SK-N-MC (cell line): ENCODE results near the gene UNC93B1.
"Not testable (repeated sequence)": the region's sequence is repeated elsewhere in the genome, so short reads cannot be mapped to it uniquely, and the experiment has no call there.

Experiments
- DNase-seq: peaks from one replicate; pipeline ENCODE4 v3.0.0-alpha.2; 2011; ENCODE audit warnings: low read depth, low spot score
- H3K27ac ChIP-seq: fragments of 200-600 bp; sonication (generic); 2 replicates; pipeline ENCODE4 v1.5.1; 2016; ENCODE audit warnings: mixed run types
- H3K36me3 ChIP-seq: fragments of 200-600 bp; sonication (generic); 2 replicates; pipeline ENCODE4 v1.6.1; 2017; ENCODE audit warnings: antibody characterized with exemption, low read length, mixed read lengths; ENCODE audit not compliant: insufficient read depth
- H3K4me3 ChIP-seq: fragments of 200-600 bp; sonication (generic); 2 replicates; pipeline ENCODE4 v1.5.1; 2016
- H3K9ac ChIP-seq: fragments of 200-600 bp; sonication (generic); 2 replicates; pipeline ENCODE4 v1.8.0; 2017; ENCODE audit warnings: mixed run types, mixed read lengths; ENCODE audit not compliant: insufficient read length
- H3K9me3 ChIP-seq: fragments of 200-600 bp; sonication (generic); 2 replicates; pipeline ENCODE4 v1.6.1; 2017; ENCODE audit warnings: low read depth, mild to moderate bottlenecking, antibody characterized with exemption, low read length, moderate library complexity, mixed read lengths
- EZH2 ChIP-seq: fragments of 200-600 bp; sonication (generic); IDR thresholded peaks from one replicate; pipeline ENCODE4 v1.6.1; 2017; ENCODE audit warnings: antibody characterized with exemption
- FOXP2 ChIP-seq: optimal IDR thresholded peaks from 2 replicates; pipeline ENCODE3; 2011; ENCODE audit warnings: mild to moderate bottlenecking, moderate library complexity; ENCODE audit not compliant: insufficient read depth; ENCODE audit errors: extremely low read length, control extremely low read depth
- POLR2AphosphoS5 ChIP-seq: IDR thresholded peaks from 2 replicates; pipeline ENCODE4 v1.6.1; 2012; ENCODE audit warnings: mild to moderate bottlenecking, low read depth, low read length, borderline replicate concordance

Gene UNC93B1

GRCh38 chr11:67991347-67992121, 12.4 kb downstream of the UNC93B1 start:
- not testable (repeated sequence) for H3K9ac ChIP-seq, H3K36me3 ChIP-seq, H3K27ac ChIP-seq, H3K9me3 ChIP-seq, DNase-seq, H3K4me3 ChIP-seq

- DNase-seq, H3K9ac ChIP-seq, H3K36me3 ChIP-seq, H3K27ac ChIP-seq, H3K9me3 ChIP-seq, H3K4me3 ChIP-seq: not testable (repeated sequence)
These were observed 13.2 kb downstream of the UNC93B1 start for GRCh38 chr11:67990546-67991346.

GRCh38 chr11:67985302-67985701, 18.6 kb downstream of the UNC93B1 start:
- not testable (repeated sequence) for H3K9ac ChIP-seq, H3K27ac ChIP-seq, H3K9me3 ChIP-seq, H3K36me3 ChIP-seq, DNase-seq, H3K4me3 ChIP-seq

GRCh38 chr11:67983951-67984350, 19.9 kb downstream of the UNC93B1 start:
- no peak overlapping the region for H3K4me3 ChIP-seq
- no peak for DNase-seq
- H3K9ac ChIP-seq = no peak overlapping the region
- no peaks in the 10 kb centered on the region for H3K36me3 ChIP-seq
- no peaks in the 10 kb centered on the region for H3K9me3 ChIP-seq
- TF ChIP-seq EZH2 (no peak), POLR2AphosphoS5 (no peak), FOXP2 (no peak)
- H3K27ac ChIP-seq = no peak overlapping the region

GRCh38 chr11:67982255-67982857, 21.5 kb downstream of the UNC93B1 start:
- not testable (repeated sequence) for H3K27ac ChIP-seq, H3K4me3 ChIP-seq, H3K9ac ChIP-seq, H3K9me3 ChIP-seq, H3K36me3 ChIP-seq, DNase-seq

- not testable (repeated sequence) for H3K36me3 ChIP-seq, H3K9ac ChIP-seq, H3K4me3 ChIP-seq, H3K27ac ChIP-seq, H3K9me3 ChIP-seq, DNase-seq
These were observed 22.7 kb downstream of the UNC93B1 start for GRCh38 chr11:67981226-67981625.

GRCh38 chr11:67978766-67979418, 25.0 kb downstream of the UNC93B1 start:
- not testable (repeated sequence) for H3K9me3 ChIP-seq, H3K4me3 ChIP-seq, H3K27ac ChIP-seq, DNase-seq, H3K9ac ChIP-seq, H3K36me3 ChIP-seq

- not testable (repeated sequence) for H3K9me3 ChIP-seq, H3K36me3 ChIP-seq, H3K27ac ChIP-seq, H3K9ac ChIP-seq, DNase-seq, H3K4me3 ChIP-seq
These were observed 29.2 kb downstream of the UNC93B1 start for GRCh38 chr11:67974746-67975145.

- H3K36me3 ChIP-seq, H3K4me3 ChIP-seq, DNase-seq, H3K27ac ChIP-seq, H3K9me3 ChIP-seq, H3K9ac ChIP-seq: not testable (repeated sequence)
These were observed 38.0 kb downstream of the UNC93B1 start for GRCh38 chr11:67965830-67966348.

GRCh38 chr11:67964746-67965145, 39.2 kb downstream of the UNC93B1 start:
- DNase-seq, H3K4me3 ChIP-seq, H3K27ac ChIP-seq, H3K9ac ChIP-seq, H3K9me3 ChIP-seq, H3K36me3 ChIP-seq: not testable (repeated sequence)

GRCh38 chr11:67963879-67964278, 40.0 kb downstream of the UNC93B1 start:
- not testable (repeated sequence) for H3K9me3 ChIP-seq, DNase-seq, H3K4me3 ChIP-seq, H3K36me3 ChIP-seq, H3K9ac ChIP-seq, H3K27ac ChIP-seq

- H3K4me3 ChIP-seq, H3K9ac ChIP-seq, H3K9me3 ChIP-seq, H3K27ac ChIP-seq, H3K36me3 ChIP-seq, DNase-seq: not testable (repeated sequence)
These were observed 40.7 kb downstream of the UNC93B1 start for GRCh38 chr11:67963217-67963616.

GRCh38 chr11:67956236-67956635, 47.7 kb downstream of the UNC93B1 start:
- H3K9me3 ChIP-seq = not testable (repeated sequence)

More at GRCh38 chr11:67956236-67956635, 47.7 kb downstream of the UNC93B1 start:
- not testable (repeated sequence) for H3K9ac ChIP-seq, H3K27ac ChIP-seq, H3K36me3 ChIP-seq, DNase-seq, H3K4me3 ChIP-seq
